ENCODE data around the gene ZC3HAV1L. TPM values are rescaled to one million over a fixed set of nuclear protein-coding genes. Genes with fewer than 3 reads are reported as not detected.

Gene ZC3HAV1L
- total and polyA plus RNA-seq, 2 of the 8 experiments (the other 6 are each of a cell fraction or from before 2014, with no cell fraction given), result 5.2 to 7.0 TPM

DNA sequence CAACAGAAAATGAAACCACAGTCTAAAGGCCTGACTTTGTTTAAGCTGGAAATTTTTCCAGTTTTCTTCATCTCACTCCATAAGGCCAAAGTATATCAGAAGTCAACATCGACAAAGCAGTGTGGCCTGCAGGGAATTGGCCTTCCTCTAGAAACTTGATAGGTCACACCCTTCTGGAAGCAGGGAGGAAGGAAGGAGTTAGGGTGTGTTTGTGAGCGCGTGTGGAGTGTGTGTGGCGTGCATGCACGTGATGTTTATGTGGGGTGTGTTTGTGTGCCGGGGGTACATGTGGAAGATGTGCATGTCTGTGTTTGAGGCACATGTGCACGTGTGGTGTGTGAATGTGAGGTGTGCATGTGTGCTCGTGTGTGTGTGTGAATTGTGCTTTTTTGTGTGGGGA lies 45.1 kb upstream of the ZC3HAV1L start (continued):
- TF ChIP-seq CHD1 (IDR thresholded peaks at IDR 0.05; ENCODE audit: low read depth, low read length) (no peak), TAF7 (optimal IDR thresholded peaks at IDR 0.05; ENCODE audit: borderline replicate concordance, low read depth, low read length) (no peak)
